ENCODE results near the gene PUSL1.

The PUSL1 gene

GRCh38 chr1:1351511-1352427 lies 43.4 kb downstream of the PUSL1 start:
- H3K27me3 ChIP-seq (ENCODE audit: low read depth, low read length): no peaks in the 10 kb centered on the region
- no peak overlapping the region for H2AFZ ChIP-seq (ENCODE audit: low read depth, low read length)
- H3K4me3 ChIP-seq (ENCODE audit: low read length): peak overlapping the region; percentile 48; the same call in 1 of the 2 replicates
- H3K79me2 ChIP-seq (ENCODE audit: low read length): peaks cover 21% of the 10 kb centered on the region
- H3K4me2 ChIP-seq (ENCODE audit: low read length): peak overlapping the region; percentile 20
- H3K9ac ChIP-seq (ENCODE audit: low read length): no peak overlapping the region
- no peaks in the 10 kb centered on the region for H3K9me3 ChIP-seq (ENCODE audit: insufficient read depth, low read length)
- peaks cover 12% of the 10 kb centered on the region; the same call in 1 of the 2 replicates for H4K20me1 ChIP-seq (ENCODE audit: insufficient read depth, low read length)
- no peak for TF ChIP-seq EZH2phosphoT487 (IDR thresholded peaks at IDR 0.05; ENCODE audit: low read depth)
- no peak for TF ChIP-seq CTCF (IDR thresholded peaks at IDR 0.05; ENCODE audit: low read depth, low read length)
- peaks cover 23% of the 10 kb centered on the region for H3K4me1 ChIP-seq (ENCODE audit: low read length)
- H3K36me3 ChIP-seq (replicated peaks; ENCODE audit: low read depth, low read length): no peaks in the 10 kb centered on the region
- no peak overlapping the region for H3K27ac ChIP-seq (ENCODE audit: low read length)

DNA sequence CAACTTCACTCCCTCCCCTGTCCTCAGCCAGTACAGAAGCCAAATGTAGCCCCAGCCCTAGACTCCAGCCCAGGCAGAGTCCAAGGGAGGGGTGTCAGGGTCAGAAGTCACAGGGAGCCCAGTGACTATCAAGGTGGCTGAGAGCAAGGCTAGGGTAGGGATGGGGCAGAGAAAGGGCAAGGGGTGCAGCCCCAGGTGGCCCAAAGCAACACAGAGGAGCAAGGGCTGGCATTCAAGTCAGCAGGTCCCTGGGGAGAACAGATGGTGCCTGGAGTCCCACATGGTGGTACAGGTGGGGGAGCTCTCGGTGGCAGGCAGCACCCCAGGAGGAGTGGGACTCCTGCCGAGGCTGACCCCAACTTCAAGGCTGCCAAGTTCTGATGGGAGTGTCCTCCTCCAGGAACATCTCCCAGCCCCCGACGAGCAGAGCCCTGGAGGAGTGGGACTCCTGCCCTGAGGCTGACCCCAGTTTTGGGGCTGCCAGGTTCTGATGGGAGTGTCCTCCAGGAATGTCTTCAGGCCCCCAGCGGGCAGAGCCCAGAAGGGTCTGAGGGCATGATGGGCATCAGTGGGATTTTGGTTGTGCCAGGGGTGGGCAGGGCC lies 44.5 kb downstream of the PUSL1 start:
- TF ChIP-seq CTCF (IDR thresholded peaks at IDR 0.05; ENCODE audit: low read depth, low read length) (no peak), EZH2phosphoT487 (IDR thresholded peaks at IDR 0.05; ENCODE audit: low read depth) (no peak)
- Histone ChIP-seq H4K20me1 (ENCODE audit: insufficient read depth, low read length) (peaks cover 2% of the 10 kb centered on the region; the same call in 1 of the 2 replicates), H3K27me3 (ENCODE audit: low read depth, low read length) (peaks cover 4% of the 10 kb centered on the region), H2AFZ (ENCODE audit: low read depth, low read length) (no peak overlapping the region), H3K9me3 (ENCODE audit: insufficient read depth, low read length) (no peaks in the 10 kb centered on the region), H3K4me3 (ENCODE audit: low read length) (no peak overlapping the region), H3K79me2 (ENCODE audit: low read length) (peaks cover 10% of the 10 kb centered on the region), H3K36me3 (replicated peaks; ENCODE audit: low read depth, low read length) (no peaks in the 10 kb centered on the region), H3K27ac (ENCODE audit: low read length) (no peak overlapping the region), H3K4me2 (ENCODE audit: low read length) (no peak overlapping the region), H3K9ac (ENCODE audit: low read length) (no peak overlapping the region), H3K4me1 (ENCODE audit: low read length) (peaks cover 17% of the 10 kb centered on the region)

DNA sequence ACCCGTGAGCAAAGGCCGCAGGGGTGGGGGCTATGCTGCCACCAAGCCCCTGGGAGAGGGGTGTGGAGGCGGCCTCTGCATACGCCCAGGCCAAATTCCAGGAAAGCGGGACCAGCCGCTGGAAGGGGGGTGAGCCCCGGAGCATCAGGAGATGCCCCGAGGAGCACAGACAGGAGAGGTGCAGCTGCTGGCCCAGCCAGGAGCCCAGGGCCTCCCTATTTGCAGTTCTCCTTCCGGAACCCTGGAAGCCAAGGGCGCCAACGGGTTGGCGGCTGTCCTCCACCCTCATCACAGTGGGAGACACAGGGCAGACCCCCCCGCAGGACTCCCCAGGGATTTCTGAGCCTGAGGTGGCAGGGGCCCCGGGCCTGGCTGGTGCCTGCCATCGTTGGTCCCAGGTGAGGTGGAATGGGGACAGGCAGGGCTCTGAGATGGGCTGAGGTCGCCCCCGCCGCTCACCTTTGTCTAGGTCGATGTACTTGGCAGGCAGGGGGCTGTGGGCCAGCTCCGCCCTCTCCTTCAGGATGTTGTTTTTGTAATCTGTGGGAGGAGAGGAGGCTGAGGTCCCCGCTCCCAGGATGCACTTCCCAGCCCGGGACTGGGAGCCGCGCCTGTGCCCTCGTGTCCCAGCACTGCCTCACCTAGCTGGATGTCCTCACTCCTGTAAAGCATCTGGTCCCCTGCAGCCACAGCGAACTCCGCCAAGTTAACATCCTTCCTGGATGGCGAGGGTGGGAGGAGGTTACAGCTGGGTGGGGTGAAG lies 45.2 kb downstream of the PUSL1 start:
- Histone ChIP-seq H3K4me2 (ENCODE audit: low read length) (no peak overlapping the region), H3K79me2 (ENCODE audit: low read length) (peaks cover 3% of the 10 kb centered on the region; the same call in 1 of the 2 replicates), H3K27me3 (ENCODE audit: low read depth, low read length) (peaks cover 10% of the 10 kb centered on the region), H4K20me1 (ENCODE audit: insufficient read depth, low read length) (no peaks in the 10 kb centered on the region), H3K9ac (ENCODE audit: low read length) (no peak overlapping the region), H2AFZ (ENCODE audit: low read depth, low read length) (no peak overlapping the region), H3K4me1 (ENCODE audit: low read length) (peaks cover 22% of the 10 kb centered on the region; the same call in 1 of the 2 replicates), H3K27ac (ENCODE audit: low read length) (no peak overlapping the region), H3K36me3 (replicated peaks; ENCODE audit: low read depth, low read length) (no peaks in the 10 kb centered on the region), H3K4me3 (ENCODE audit: low read length) (no peak overlapping the region), H3K9me3 (ENCODE audit: insufficient read depth, low read length) (no peaks in the 10 kb centered on the region)
- no peak for TF ChIP-seq EZH2phosphoT487 (IDR thresholded peaks at IDR 0.05; ENCODE audit: low read depth)
- TF ChIP-seq CTCF (IDR thresholded peaks at IDR 0.05; ENCODE audit: low read depth, low read length): no peak

All from OCI-LY3 (cell line).